Measurements from ENCODE around the gene PLXNC1.

PLXNC1 gene

GRCh38 chr12:94157981-94158411, 9.6 kb downstream of the PLXNC1 start:
- no peak for DNase-seq (ENCODE audit: low spot score)

- DNase-seq (ENCODE audit: low spot score) = no peak
These were observed 10.3 kb downstream of the PLXNC1 start for GRCh38 chr12:94158666-94159065.

- DNase-seq (ENCODE audit: low spot score) = no peak
These were observed 13.7 kb downstream of the PLXNC1 start for GRCh38 chr12:94162108-94162507.

GRCh38 chr12:94163850-94164249, 15.5 kb downstream of the PLXNC1 start:
- DNase-seq (ENCODE audit: low spot score) = no peak

- no peak for DNase-seq (ENCODE audit: low spot score)
These were observed 16.8 kb downstream of the PLXNC1 start for GRCh38 chr12:94165138-94165537.

- DNase-seq (ENCODE audit: low spot score) = no peak
These were observed 17.4 kb downstream of the PLXNC1 start for GRCh38 chr12:94165670-94166364.

- no peak for DNase-seq (ENCODE audit: low spot score)
These were observed 18.8 kb downstream of the PLXNC1 start for GRCh38 chr12:94167071-94167755.

GRCh38 chr12:94167756-94168416, 19.5 kb downstream of the PLXNC1 start:
- no peak for DNase-seq (ENCODE audit: low spot score)

- no peak for DNase-seq (ENCODE audit: low spot score)
These were observed 21.1 kb downstream of the PLXNC1 start for GRCh38 chr12:94169495-94169894.

GRCh38 chr12:94169966-94170689, 21.8 kb downstream of the PLXNC1 start:
- DNase-seq (ENCODE audit: low spot score) = no peak

GRCh38 chr12:94170690-94171594, 22.6 kb downstream of the PLXNC1 start:
- no peak for DNase-seq (ENCODE audit: low spot score)

- no peak for DNase-seq (ENCODE audit: low spot score)
These were observed 23.2 kb downstream of the PLXNC1 start for GRCh38 chr12:94171595-94171930.

GRCh38 chr12:94172031-94172430, 23.7 kb downstream of the PLXNC1 start:
- DNase-seq (ENCODE audit: low spot score) = no peak

- DNase-seq (ENCODE audit: low spot score) = peak; percentile 39
These were observed 24.6 kb downstream of the PLXNC1 start for GRCh38 chr12:94172973-94173372.

- DNase-seq (ENCODE audit: low spot score) = no peak
These were observed 25.4 kb downstream of the PLXNC1 start for GRCh38 chr12:94173660-94174265.

GRCh38 chr12:94174576-94174975, 26.2 kb downstream of the PLXNC1 start:
- DNase-seq (ENCODE audit: low spot score) = no peak

GRCh38 chr12:94175763-94176668, 27.6 kb downstream of the PLXNC1 start:
- no peak for DNase-seq (ENCODE audit: low spot score)

- DNase-seq (ENCODE audit: low spot score) = no peak
These were observed 29.7 kb downstream of the PLXNC1 start for GRCh38 chr12:94178054-94178453.

- DNase-seq (ENCODE audit: low spot score) = no peak
These were observed 30.5 kb downstream of the PLXNC1 start for GRCh38 chr12:94178882-94179281.

GRCh38 chr12:94179723-94180122, 31.3 kb downstream of the PLXNC1 start:
- DNase-seq (ENCODE audit: low spot score) = no peak
